ENCODE measurements around the gene TMEM243.

The TMEM243 gene

DNA sequence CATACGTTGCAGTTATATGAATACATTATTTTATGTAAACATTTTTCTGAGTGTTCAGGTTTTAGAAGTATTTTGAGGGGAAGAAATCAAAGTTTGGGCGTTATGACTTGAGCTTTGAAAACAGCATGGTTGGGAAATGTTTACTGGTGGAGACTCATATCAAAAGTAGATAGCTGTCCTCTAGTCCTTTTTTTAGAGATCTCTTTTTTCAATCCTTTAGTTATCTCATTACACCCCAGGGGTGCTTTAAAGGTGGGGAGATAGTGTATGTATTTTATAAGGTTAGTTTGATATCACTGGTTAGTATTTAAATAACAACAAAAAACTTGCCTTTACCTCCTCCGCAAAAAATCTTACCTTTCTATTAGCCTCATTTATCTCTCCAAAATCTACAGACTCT is 65.0 kb downstream of the TMEM243 start:
- DNase-seq, result no peak

DNA sequence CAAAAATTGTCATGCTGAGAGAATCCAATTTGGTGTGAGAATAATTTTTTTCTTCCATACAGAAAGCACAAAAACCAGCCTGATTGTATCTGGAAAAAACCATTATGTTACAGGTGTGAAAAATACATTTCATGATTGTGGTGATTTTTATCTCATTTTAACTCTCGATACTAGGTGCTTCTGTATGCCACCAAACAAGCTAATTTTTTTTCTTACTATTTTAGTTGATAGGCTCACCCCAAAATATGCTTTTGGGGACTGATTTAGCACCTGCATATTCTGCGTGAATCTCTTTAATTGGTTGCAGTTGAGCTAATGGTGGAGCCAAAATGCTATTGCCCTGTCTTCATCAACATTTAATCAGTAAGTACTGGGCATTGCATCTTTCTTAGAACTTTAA is 65.4 kb downstream of the TMEM243 start:
- DNase-seq, result no peak

DNA sequence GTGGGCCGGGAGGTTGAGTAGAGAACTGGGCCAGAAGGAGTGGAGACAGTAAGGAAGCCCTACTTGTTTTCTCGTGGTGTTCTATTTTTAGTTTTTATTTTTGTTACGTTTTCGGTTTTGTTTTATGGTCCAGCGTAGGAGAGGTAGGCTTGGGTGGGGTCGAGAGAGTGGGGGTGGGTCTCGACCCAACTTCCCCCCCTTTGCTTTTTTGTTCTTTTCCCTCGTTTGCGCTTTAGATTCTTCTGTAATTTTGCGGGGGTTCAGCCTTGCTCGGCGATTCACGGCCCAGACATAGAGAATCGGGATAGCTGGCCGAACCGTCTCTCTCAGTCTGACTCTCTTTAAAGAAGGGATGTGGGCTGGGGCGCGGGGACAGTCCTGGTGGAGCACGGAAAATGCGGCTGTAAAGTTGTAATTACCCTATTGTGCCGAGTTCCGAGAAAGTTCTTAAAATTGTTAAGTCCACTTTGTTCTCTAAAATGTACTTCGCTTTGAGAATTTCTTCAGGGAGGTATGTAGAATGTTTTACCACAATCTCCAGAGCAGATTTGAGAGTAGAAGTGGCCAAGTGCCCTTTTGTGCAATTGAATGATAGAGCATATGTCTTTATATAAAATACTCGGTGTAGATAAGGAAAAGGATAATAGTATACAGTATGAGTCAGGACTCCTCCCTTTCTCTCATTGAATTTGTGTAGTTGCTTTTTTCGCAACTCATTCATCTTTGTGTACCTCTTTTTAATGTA is 66.5 kb downstream of the TMEM243 start:
- peak; percentile 7 for DNase-seq

DNA sequence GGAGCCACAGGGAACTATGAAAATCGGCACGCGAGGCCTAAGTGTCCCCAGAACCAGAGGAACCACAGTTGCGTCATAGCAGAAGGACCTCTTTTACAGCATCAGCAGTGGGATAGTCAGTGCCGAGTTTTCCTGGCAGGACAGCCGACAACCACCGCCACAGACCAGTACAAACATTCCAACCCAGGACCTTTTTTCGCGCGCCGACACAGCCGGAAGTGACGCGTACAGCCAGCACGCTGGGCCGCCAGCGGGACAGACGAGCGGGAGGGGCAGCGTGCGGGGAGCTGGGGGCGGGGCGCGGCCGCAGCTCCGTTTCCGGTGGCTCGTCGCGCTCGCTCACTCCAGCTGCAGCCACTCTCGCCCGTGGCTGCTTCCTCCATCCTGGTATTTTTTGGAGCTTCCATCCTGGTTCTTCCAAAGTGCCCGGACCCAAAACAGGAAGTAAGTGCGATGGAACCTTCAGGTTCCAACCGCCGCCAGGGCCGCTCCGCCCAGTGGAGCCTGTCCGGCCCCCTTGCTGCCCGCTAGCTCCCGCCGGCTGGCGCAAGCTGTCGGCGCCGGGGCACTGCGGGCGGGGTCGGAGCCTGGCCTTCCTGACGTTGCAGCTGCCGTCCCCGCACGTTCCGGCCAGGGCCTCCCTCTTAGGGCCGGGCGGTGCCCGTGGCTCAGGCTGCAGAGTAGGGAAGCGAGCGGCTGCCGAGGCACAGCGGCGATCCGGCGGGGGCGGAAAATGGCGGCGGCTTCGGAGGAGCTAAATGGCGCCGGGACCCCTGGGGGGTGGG is 67.2 kb downstream of the TMEM243 start, which contains the start of gene DMTF1:
DMTF1 (plus strand) TSS at position 342 of the 785 bp plus-strand sequence. CDS start 12,489 bp downstream, outside the sequence.
- peak; percentile 86 for DNase-seq

GRCh38 chr7:87151729-87152111 is 67.8 kb downstream of the TMEM243 start:
- DNase-seq, result no peak

DNA sequence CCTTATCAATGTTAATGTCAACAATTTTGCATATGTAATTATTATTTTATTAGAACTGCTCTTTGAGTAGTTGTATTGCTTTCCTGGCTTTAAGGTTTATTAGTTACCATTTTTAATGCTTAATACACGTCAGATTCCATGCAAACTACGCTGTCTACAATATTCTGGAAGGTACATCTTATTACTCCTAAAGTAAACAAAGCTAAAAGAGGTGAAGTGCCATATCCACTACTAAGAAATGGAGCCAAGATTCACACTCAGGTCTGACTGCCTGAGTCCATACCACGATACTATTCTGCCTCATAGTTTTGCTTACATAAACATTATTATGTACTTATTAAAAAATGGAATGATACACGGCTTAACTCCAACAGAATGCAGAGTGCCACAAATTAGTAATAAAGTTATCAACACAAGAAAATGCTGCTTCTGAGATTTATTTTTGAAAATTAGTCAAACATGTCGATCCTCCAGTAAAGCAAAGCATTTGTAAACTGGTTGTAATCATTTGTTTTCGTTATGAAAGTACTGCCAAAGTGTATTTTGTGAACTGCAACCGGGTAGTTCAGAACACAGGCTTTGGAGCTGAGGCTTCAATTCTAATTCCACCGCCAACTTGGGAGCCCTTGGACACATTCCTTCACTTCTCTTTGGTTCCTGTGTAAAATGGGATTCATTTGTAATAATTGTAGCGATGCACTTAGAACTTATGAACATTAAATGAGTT is 68.4 kb downstream of the TMEM243 start:
- DNase-seq, result no peak

- DNase-seq, result no peak
Observed at GRCh38 chr7:87148332-87148955, 71.1 kb downstream of the TMEM243 start.

GRCh38 chr7:87147500-87147899 is 72.0 kb downstream of the TMEM243 start:
- no peak for DNase-seq

- DNase-seq, result no peak
Observed at GRCh38 chr7:87146740-87147386, 72.7 kb downstream of the TMEM243 start.

Data from CD4-positive, alpha-beta T cell treated with Interferon gamma for 1 hour (primary cell).